HCT116 (cell line): Measurements from ENCODE around the gene FAM13A. TPM values are rescaled to one million over a fixed set of nuclear protein-coding genes. Genes with fewer than 3 reads are reported as not detected.

Source experiments
- ATAC-seq: fragments of 200-7000 bp; cut with Tn5 transposase; 2 replicates; pipeline ENCODE4 v1.9.1; 2020; ENCODE audit warnings: mild to moderate bottlenecking, moderate library complexity
- BruUV-seq: library from RNA; stranded (reverse); fragments of 400-500 nt; replicated peaks from 2 replicates; lab custom pipeline; 2021; lab: Mats Ljungman, UMichigan
- CTCF ChIA-PET: fragments of 300-600 bp; sonication (Branson Sonifier 250); formaldehyde crosslinking; loops from one replicate; lab custom pipeline; 2021; ENCODE audit warnings: antibody characterized with exemption; lab: Charles Lee
- POLR2A ChIA-PET: fragments of 300-600, 350-600 bp; sonication (Branson Sonifier 250); formaldehyde crosslinking; loops from one replicate; lab custom pipeline; 2021; ENCODE audit warnings: antibody characterized with exemption; lab: Charles Lee
- RAD21 ChIA-PET, 2 experiments: fragments of 300-600 bp; sonication (Branson Sonifier 250); formaldehyde crosslinking; loops; one replicate each; lab custom pipeline; 2023; ENCODE audit warnings: low total read pairs in 2 of 2; ENCODE audit not compliant: uncharacterized antibody in 2 of 2, unreplicated experiment in 2 of 2, low non-redundant PET in 1 of 2; lab: Charles Lee
- DNase-seq: peaks from one replicate; pipeline ENCODE4 v3.0.0-alpha.2; 2010; ENCODE audit warnings: low read depth, low spot score
- H2AFZ ChIP-seq: fragments of 200-600 bp; shearing (Covaris generic), sonication (generic); 2 replicates; pipeline ENCODE4 v1.6.1; 2017; ENCODE audit warnings: low read depth, mixed run types, mixed read lengths, antibody characterized with exemption, low read length; ENCODE audit not compliant: poor library complexity, severe bottlenecking
- H3K27ac ChIP-seq: 2 replicates; pipeline ENCODE4 v1.5.1; 2012; ENCODE audit warnings: low read depth, low read length
- H3K27me3 ChIP-seq: fragments of 200-600 bp; sonication (generic); 2 replicates; pipeline ENCODE4 v1.6.1; 2016; ENCODE audit warnings: mixed run types, low read length, mixed read lengths; ENCODE audit not compliant: insufficient read depth
- H3K36me3 ChIP-seq, 2 experiments: fragments of 200-500 bp in 1 of 2; fragments of 200-600 bp in 1 of 2; sonication (Bioruptor generic) in 1 of 2; sonication (generic) in 1 of 2; 2 replicates each; pipeline versions ENCODE4 v1.5.1 to v1.6.1; 2014 to 2016; ENCODE audit warnings: low read length in 2 of 2, inconsistent platforms in 1 of 2, mixed read lengths in 1 of 2, mixed run types in 1 of 2; ENCODE audit not compliant: insufficient read depth in 2 of 2, control insufficient read depth in 1 of 2
- H3K4me1 ChIP-seq, 2 experiments: fragments of 200-600 bp in 1 of 2; sonication (generic) in 1 of 2; 2 replicates each; pipeline versions ENCODE4 v1.5.1 to v1.6.1; 2012 to 2017; ENCODE audit warnings: low read length in 2 of 2, inconsistent platforms in 1 of 2, mild to moderate bottlenecking in 1 of 2, mixed read lengths in 1 of 2, mixed run types in 1 of 2, moderate library complexity in 1 of 2; ENCODE audit not compliant: insufficient read depth in 2 of 2, control insufficient read depth in 1 of 2
- H3K4me2 ChIP-seq: fragments of 200-600 bp; sonication (generic); 2 replicates; pipeline ENCODE4 v1.6.1; 2017; ENCODE audit warnings: mixed run types, low read length, mixed read lengths
- H3K4me3 ChIP-seq, 2 experiments: fragments of 200-600 bp in 1 of 2; sonication (generic) in 1 of 2; replicated peaks in 1 of 2; 2 replicates each; pipeline ENCODE4 v1.5.1; 2011 to 2016; ENCODE audit warnings: low read length in 2 of 2, control low read depth in 1 of 2, low read depth in 1 of 2, mild to moderate bottlenecking in 1 of 2, mixed read lengths in 1 of 2, mixed run types in 1 of 2
- H3K79me2 ChIP-seq: fragments of 200-600 bp; sonication (generic); 2 replicates; pipeline ENCODE4 v1.6.1; 2017; ENCODE audit warnings: mild to moderate bottlenecking, mixed run types, low read length, moderate library complexity, mixed read lengths; ENCODE audit not compliant: insufficient read depth
- H3K9ac ChIP-seq: fragments of 200-600 bp; sonication (generic); 2 replicates; pipeline ENCODE4 v1.6.1; 2016; ENCODE audit warnings: low read length, mixed read lengths
- H3K9me2 ChIP-seq: fragments of 200-600 bp; sonication (generic), shearing (Covaris generic); 2 replicates; pipeline ENCODE4 v1.6.1; 2017; ENCODE audit warnings: mixed run types, mild to moderate bottlenecking, moderate library complexity; ENCODE audit not compliant: insufficient read depth
- H3K9me3 ChIP-seq, 2 experiments: fragments of 200-500 bp in 1 of 2; fragments of 200-600 bp in 1 of 2; sonication (Bioruptor generic) in 1 of 2; sonication (generic) in 1 of 2; 2 replicates each; pipeline ENCODE4 v1.6.1; 2014 to 2017; ENCODE audit warnings: low read length in 2 of 2, mixed read lengths in 2 of 2, inconsistent platforms in 1 of 2, low read depth in 1 of 2, mild to moderate bottlenecking in 1 of 2, mixed run types in 1 of 2, moderate library complexity in 1 of 2; ENCODE audit not compliant: control insufficient read depth in 1 of 2, insufficient read depth in 1 of 2
- H4K20me1 ChIP-seq: fragments of 200-600 bp; sonication (generic), shearing (Covaris generic); 2 replicates; pipeline ENCODE4 v1.6.1; 2017; ENCODE audit warnings: mixed run types, mild to moderate bottlenecking, moderate library complexity; ENCODE audit not compliant: insufficient read depth
- CBX3 ChIP-seq: IDR thresholded peaks from 2 replicates; pipeline ENCODE4 v1.6.1; 2012; ENCODE audit warnings: low read depth
- CEBPB ChIP-seq: IDR thresholded peaks from 2 replicates; pipeline ENCODE4 v1.6.1; 2012; ENCODE audit warnings: low read depth
- EZH2 ChIP-seq: fragments of 200-600 bp; sonication (generic); IDR thresholded peaks from 2 replicates; pipeline ENCODE4 v1.6.1; 2017; ENCODE audit warnings: antibody characterized with exemption, mixed run types
- JUND ChIP-seq: IDR thresholded peaks from 2 replicates; pipeline ENCODE4 v1.6.1; 2012
- POLR2A ChIP-seq: IDR thresholded peaks from 2 replicates; pipeline ENCODE4 v1.7.0; 2011; ENCODE audit warnings: borderline replicate concordance; ENCODE audit not compliant: insufficient read depth, insufficient read length; ENCODE audit errors: extremely low read depth
- POLR2AphosphoS5 ChIP-seq: IDR thresholded peaks from 2 replicates; pipeline ENCODE4 v1.6.1; 2011; ENCODE audit warnings: mild to moderate bottlenecking, low read depth, low read length, moderate library complexity
- SIN3A ChIP-seq: IDR thresholded peaks from 2 replicates; pipeline ENCODE4 v1.6.1; 2012; ENCODE audit warnings: low read depth
- SP1 ChIP-seq: IDR thresholded peaks from 2 replicates; pipeline ENCODE4 v1.6.1; 2012; ENCODE audit warnings: low read depth
- SRF ChIP-seq: IDR thresholded peaks from 2 replicates; pipeline ENCODE4 v1.6.1; 2012; ENCODE audit warnings: low read depth
- TCF7L2 ChIP-seq: IDR thresholded peaks from 2 replicates; pipeline ENCODE4 v1.7.0; 2011; ENCODE audit warnings: borderline replicate concordance, inconsistent platforms; ENCODE audit not compliant: insufficient read depth, insufficient read length; ENCODE audit errors: extremely low read depth
- ZNF274 ChIP-seq: fragments of 200-500 bp; sonication (Bioruptor generic); IDR thresholded peaks from 2 replicates; pipeline ENCODE4 v1.6.1; 2014; ENCODE audit warnings: mild to moderate bottlenecking, low read depth, low read length, inconsistent platforms
- intact Hi-C: fragments of 100-400 bp; cut with micrococcal nuclease; formaldehyde crosslinking; loops from 2 replicates; pipeline ENCODE4 v1.10.0; 2022
- total RNA-seq: library from RNA; stranded (reverse); gene quantifications from one replicate; pipeline ENCODE4 v1.2.1, GENCODE V29; 2021; ENCODE audit not compliant: unreplicated experiment
- TF ChIP-seq, protein P1 (sequence below): IDR thresholded peaks from 2 replicates; pipeline ENCODE4 v1.6.1; 2011; ENCODE audit warnings: mild to moderate bottlenecking, low read length, moderate library complexity; ENCODE audit not compliant: insufficient replicate concordance; ENCODE audit errors: extremely low read depth
- TF ChIP-seq, protein P2 (sequence below), 3 experiments: fragments of 200-600 bp in 1 of 3; sonication (generic) in 1 of 3; IDR thresholded peaks in 2 of 3; conservative IDR thresholded peaks in 1 of 3; 2 replicates each; pipeline ENCODE4 v1.5.1; 2012 to 2017; ENCODE audit warnings: low read depth in 2 of 3, low read length in 2 of 3, antibody characterized with exemption in 1 of 3, borderline replicate concordance in 1 of 3, control low read depth in 1 of 3, mild to moderate bottlenecking in 1 of 3, mixed read lengths in 1 of 3, mixed run types in 1 of 3, moderate library complexity in 1 of 3; ENCODE audit not compliant: insufficient read depth in 1 of 3
- TF ChIP-seq, protein P3 (sequence below): IDR thresholded peaks from 2 replicates; pipeline ENCODE4 v1.6.1; 2012; ENCODE audit warnings: low read depth
- TF ChIP-seq, protein P4 (sequence below): IDR thresholded peaks from 2 replicates; pipeline ENCODE4 v1.6.1; 2012

Gene FAM13A
- total RNA-seq, 1 experiment from 2014 or later, result 17.2 TPM

DNA sequence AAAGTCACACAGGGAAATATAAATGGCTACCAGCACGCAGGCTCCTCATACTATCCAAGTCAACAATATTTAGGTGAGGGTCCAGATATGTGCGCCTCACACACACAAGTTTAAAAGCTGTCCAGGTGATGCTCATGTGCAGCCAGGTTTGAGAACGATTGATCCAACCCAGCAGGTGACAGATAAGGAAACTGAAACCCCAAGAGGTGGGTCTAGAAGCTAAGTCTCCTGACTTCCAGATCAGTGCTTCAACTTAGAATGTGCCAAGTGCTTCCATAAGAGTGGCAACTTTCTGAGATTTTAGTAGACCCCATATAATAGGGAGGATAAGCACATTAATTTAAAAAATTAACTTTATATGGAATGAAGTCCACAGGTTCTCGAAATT is 304.9 kb downstream of the FAM13A start:
- ChIA-PET CTCF (no interaction called here), POLR2A (interaction anchor here (0.8 kb wide), 1 partner anchor 12 kb away, joined by 4 read pairs; no protein-coding TSS in a partner anchor), RAD21 (no interaction called here)
- H3K9me2 ChIP-seq, result no peaks in the 10 kb centered on the region
- H3K9me3 ChIP-seq, result no peaks in the 10 kb centered on the region
- no peak overlapping the region for H3K4me2 ChIP-seq
- H4K20me1 ChIP-seq, result no peaks in the 10 kb centered on the region
- TF ChIP-seq, protein P1, sequence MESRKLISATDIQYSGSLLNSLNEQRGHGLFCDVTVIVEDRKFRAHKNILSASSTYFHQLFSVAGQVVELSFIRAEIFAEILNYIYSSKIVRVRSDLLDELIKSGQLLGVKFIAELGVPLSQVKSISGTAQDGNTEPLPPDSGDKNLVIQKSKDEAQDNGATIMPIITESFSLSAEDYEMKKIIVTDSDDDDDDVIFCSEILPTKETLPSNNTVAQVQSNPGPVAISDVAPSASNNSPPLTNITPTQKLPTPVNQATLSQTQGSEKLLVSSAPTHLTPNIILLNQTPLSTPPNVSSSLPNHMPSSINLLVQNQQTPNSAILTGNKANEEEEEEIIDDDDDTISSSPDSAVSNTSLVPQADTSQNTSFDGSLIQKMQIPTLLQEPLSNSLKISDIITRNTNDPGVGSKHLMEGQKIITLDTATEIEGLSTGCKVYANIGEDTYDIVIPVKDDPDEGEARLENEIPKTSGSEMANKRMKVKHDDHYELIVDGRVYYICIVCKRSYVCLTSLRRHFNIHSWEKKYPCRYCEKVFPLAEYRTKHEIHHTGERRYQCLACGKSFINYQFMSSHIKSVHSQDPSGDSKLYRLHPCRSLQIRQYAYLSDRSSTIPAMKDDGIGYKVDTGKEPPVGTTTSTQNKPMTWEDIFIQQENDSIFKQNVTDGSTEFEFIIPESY, result no peak
- TF ChIP-seq SP1 (no peak), TCF7L2 (no peak), JUND (no peak), CBX3 (no peak), SRF (no peak), ZNF274 (no peak), CEBPB (no peak), POLR2AphosphoS5 (no peak), SIN3A (no peak), EZH2 (no peak), POLR2A (no peak)
- TF ChIP-seq, protein P2, sequence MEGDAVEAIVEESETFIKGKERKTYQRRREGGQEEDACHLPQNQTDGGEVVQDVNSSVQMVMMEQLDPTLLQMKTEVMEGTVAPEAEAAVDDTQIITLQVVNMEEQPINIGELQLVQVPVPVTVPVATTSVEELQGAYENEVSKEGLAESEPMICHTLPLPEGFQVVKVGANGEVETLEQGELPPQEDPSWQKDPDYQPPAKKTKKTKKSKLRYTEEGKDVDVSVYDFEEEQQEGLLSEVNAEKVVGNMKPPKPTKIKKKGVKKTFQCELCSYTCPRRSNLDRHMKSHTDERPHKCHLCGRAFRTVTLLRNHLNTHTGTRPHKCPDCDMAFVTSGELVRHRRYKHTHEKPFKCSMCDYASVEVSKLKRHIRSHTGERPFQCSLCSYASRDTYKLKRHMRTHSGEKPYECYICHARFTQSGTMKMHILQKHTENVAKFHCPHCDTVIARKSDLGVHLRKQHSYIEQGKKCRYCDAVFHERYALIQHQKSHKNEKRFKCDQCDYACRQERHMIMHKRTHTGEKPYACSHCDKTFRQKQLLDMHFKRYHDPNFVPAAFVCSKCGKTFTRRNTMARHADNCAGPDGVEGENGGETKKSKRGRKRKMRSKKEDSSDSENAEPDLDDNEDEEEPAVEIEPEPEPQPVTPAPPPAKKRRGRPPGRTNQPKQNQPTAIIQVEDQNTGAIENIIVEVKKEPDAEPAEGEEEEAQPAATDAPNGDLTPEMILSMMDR (IDR thresholded peaks at IDR 0.05 in 2 of 3, conservative IDR thresholded peaks at IDR 0.05 in 1 of 3; ENCODE audit: borderline replicate concordance in 1 of 3, insufficient read depth in 1 of 3, low read depth in 2 of 3, low read length in 2 of 3), result no peak
- TF ChIP-seq, protein P3, sequence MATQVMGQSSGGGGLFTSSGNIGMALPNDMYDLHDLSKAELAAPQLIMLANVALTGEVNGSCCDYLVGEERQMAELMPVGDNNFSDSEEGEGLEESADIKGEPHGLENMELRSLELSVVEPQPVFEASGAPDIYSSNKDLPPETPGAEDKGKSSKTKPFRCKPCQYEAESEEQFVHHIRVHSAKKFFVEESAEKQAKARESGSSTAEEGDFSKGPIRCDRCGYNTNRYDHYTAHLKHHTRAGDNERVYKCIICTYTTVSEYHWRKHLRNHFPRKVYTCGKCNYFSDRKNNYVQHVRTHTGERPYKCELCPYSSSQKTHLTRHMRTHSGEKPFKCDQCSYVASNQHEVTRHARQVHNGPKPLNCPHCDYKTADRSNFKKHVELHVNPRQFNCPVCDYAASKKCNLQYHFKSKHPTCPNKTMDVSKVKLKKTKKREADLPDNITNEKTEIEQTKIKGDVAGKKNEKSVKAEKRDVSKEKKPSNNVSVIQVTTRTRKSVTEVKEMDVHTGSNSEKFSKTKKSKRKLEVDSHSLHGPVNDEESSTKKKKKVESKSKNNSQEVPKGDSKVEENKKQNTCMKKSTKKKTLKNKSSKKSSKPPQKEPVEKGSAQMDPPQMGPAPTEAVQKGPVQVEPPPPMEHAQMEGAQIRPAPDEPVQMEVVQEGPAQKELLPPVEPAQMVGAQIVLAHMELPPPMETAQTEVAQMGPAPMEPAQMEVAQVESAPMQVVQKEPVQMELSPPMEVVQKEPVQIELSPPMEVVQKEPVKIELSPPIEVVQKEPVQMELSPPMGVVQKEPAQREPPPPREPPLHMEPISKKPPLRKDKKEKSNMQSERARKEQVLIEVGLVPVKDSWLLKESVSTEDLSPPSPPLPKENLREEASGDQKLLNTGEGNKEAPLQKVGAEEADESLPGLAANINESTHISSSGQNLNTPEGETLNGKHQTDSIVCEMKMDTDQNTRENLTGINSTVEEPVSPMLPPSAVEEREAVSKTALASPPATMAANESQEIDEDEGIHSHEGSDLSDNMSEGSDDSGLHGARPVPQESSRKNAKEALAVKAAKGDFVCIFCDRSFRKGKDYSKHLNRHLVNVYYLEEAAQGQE, result no peak
- TF ChIP-seq, protein P4, sequence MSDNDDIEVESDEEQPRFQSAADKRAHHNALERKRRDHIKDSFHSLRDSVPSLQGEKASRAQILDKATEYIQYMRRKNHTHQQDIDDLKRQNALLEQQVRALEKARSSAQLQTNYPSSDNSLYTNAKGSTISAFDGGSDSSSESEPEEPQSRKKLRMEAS, result no peak
- no peak for ATAC-seq
- no peak overlapping the region for H3K4me3 ChIP-seq
- no peaks in the 10 kb centered on the region for H3K4me1 ChIP-seq
- intact Hi-C loops, result no loop called here
- H3K27ac ChIP-seq, result no peak overlapping the region
- H3K79me2 ChIP-seq, result no peaks in the 10 kb centered on the region
- no TSS peak for BruUV-seq
- no peaks in the 10 kb centered on the region for H3K27me3 ChIP-seq
- no peak for DNase-seq
- no peak overlapping the region for H2AFZ ChIP-seq
- H3K9ac ChIP-seq, result no peak overlapping the region
- H3K36me3 ChIP-seq, result peaks cover 0 to 5% of the 10 kb centered on the region in 2 experiments; a peak in 1 of 4 replicates
